Measurements from ENCODE around the gene BBS9.

DNA sequence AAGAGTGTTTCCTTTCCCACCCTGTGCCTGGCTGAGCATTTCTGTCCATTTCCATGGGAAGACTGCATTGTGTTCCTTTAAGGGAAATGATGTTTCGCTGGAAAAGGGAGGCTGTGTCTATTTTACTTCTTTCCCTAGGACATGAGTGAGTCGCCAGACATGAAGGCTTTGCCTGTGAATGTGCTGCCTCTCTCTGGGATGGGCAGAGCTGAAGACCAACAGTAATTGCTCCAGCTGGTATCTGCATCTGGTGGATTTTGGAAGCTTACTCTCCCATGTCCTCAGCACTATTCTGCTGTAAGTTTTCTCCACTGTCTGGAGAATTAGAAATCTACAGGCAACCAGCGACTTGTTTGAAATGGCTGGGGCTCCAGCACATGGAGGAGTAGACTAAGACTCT lies 511.4 kb downstream of the BBS9 start:
- TF ChIP-seq, protein P1, sequence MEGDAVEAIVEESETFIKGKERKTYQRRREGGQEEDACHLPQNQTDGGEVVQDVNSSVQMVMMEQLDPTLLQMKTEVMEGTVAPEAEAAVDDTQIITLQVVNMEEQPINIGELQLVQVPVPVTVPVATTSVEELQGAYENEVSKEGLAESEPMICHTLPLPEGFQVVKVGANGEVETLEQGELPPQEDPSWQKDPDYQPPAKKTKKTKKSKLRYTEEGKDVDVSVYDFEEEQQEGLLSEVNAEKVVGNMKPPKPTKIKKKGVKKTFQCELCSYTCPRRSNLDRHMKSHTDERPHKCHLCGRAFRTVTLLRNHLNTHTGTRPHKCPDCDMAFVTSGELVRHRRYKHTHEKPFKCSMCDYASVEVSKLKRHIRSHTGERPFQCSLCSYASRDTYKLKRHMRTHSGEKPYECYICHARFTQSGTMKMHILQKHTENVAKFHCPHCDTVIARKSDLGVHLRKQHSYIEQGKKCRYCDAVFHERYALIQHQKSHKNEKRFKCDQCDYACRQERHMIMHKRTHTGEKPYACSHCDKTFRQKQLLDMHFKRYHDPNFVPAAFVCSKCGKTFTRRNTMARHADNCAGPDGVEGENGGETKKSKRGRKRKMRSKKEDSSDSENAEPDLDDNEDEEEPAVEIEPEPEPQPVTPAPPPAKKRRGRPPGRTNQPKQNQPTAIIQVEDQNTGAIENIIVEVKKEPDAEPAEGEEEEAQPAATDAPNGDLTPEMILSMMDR (IDR thresholded peaks at IDR 0.05), result no peak
- TF ChIP-seq POLR2A (IDR thresholded peaks at IDR 0.05), result no peak
- no peak for TF ChIP-seq POLR2AphosphoS5 (IDR thresholded peaks at IDR 0.05)

All from gastroesophageal sphincter (tissue), 3 donors.